A673 (cell line): Measurements from ENCODE around the gene HAND2. TPM values are rescaled to one million over a fixed set of nuclear protein-coding genes. Genes with fewer than 3 reads are reported as not detected.
A peak's percentile ranks its signal among the peaks of the same experiment; 100 is the strongest.

Source experiments
- BruUV-seq: library from RNA; stranded (reverse); fragments of 400-500 nt; replicated peaks from 2 replicates; lab custom pipeline; 2021; lab: Mats Ljungman, UMichigan
- CTCF ChIA-PET: fragments of 300-600 bp; sonication (Branson Sonifier 250); formaldehyde crosslinking; loops from one replicate; lab custom pipeline; 2022; ENCODE audit warnings: antibody characterized with exemption; lab: Charles Lee
- POLR2A ChIA-PET: fragments of 300-600 bp; sonication (Branson Sonifier 250); formaldehyde crosslinking; loops from one replicate; lab custom pipeline; 2022; ENCODE audit warnings: antibody characterized with exemption; ENCODE audit not compliant: low non-redundant PET; lab: Charles Lee
- DNase-seq: peaks from one replicate; pipeline ENCODE4 v3.0.0-alpha.2; 2015; ENCODE audit warnings: low spot score
- H3K27ac ChIP-seq: fragments of 200-600 bp; sonication (generic); 2 replicates; pipeline ENCODE4 v1.5.1; 2016; ENCODE audit warnings: mixed run types, low read depth, mild to moderate bottlenecking, mixed read lengths, antibody characterized with exemption, low read length; ENCODE audit not compliant: poor library complexity, severe bottlenecking
- H3K27me3 ChIP-seq: fragments of 200-600 bp; sonication (generic); replicated peaks from 2 replicates; pipeline ENCODE4 v1.6.1; 2017; ENCODE audit warnings: mixed run types, low read depth, mild to moderate bottlenecking, mixed read lengths, antibody characterized with exemption, low read length; ENCODE audit not compliant: insufficient read depth, poor library complexity
- H3K36me3 ChIP-seq: fragments of 200-600 bp; sonication (generic); 2 replicates; pipeline ENCODE4 v1.6.1; 2016; ENCODE audit warnings: mixed run types, mild to moderate bottlenecking, mixed read lengths, antibody characterized with exemption, low read length; ENCODE audit not compliant: insufficient read depth, poor library complexity, severe bottlenecking
- H3K4me1 ChIP-seq: fragments of 200-600 bp; sonication (generic); 2 replicates; pipeline ENCODE4 v1.6.1; 2017; ENCODE audit warnings: mixed run types, mild to moderate bottlenecking, mixed read lengths, antibody characterized with exemption, low read length; ENCODE audit not compliant: insufficient read depth, poor library complexity, severe bottlenecking
- H3K4me3 ChIP-seq: fragments of 200-600 bp; sonication (generic); 2 replicates; pipeline ENCODE4 v1.5.1; 2016; ENCODE audit warnings: low read depth, mixed run types, mild to moderate bottlenecking, mixed read lengths, low read length; ENCODE audit not compliant: poor library complexity, severe bottlenecking
- H3K9me3 ChIP-seq: fragments of 200-600 bp; sonication (generic); 2 replicates; pipeline ENCODE4 v1.6.1; 2016; ENCODE audit warnings: mixed run types, low read depth, mild to moderate bottlenecking, mixed read lengths, antibody characterized with exemption, low read length; ENCODE audit not compliant: poor library complexity, severe bottlenecking
- EZH2 ChIP-seq: fragments of 200-600 bp; sonication (generic); IDR thresholded peaks from 2 replicates; pipeline ENCODE4 v1.6.1; 2017; ENCODE audit warnings: borderline replicate concordance, low read depth, mild to moderate bottlenecking, mixed read lengths, antibody characterized with exemption, low read length; ENCODE audit not compliant: poor library complexity, severe bottlenecking
- intact Hi-C: fragments of 100-400 bp; cut with micrococcal nuclease; formaldehyde crosslinking; loops from one replicate; pipeline ENCODE4 v1.10.0; 2022; ENCODE audit not compliant: unreplicated experiment
- total RNA-seq: library from RNA; stranded (reverse); gene quantifications from 2 replicates; pipeline ENCODE4 v1.2.3, GENCODE V29; 2021
- TF ChIP-seq, protein P1 (sequence below): fragments of 300-800, 200-600 bp; sonication (generic); conservative IDR thresholded peaks from 2 replicates; pipeline ENCODE4 v1.5.1; 2017; ENCODE audit warnings: low read depth, mild to moderate bottlenecking, antibody characterized with exemption, low read length, moderate library complexity, mixed read lengths

HAND2 gene
- total RNA-seq, 1 experiment from 2014 or later: 24.0 TPM

- ChIA-PET POLR2A (no interaction called here), CTCF (no interaction called here)
- BruUV-seq: no TSS peak
- Histone ChIP-seq H3K27me3 (no peaks in the 10 kb centered on the region), H3K4me3 (no peak overlapping the region), H3K4me1 (no peaks in the 10 kb centered on the region), H3K27ac (no peak overlapping the region), H3K9me3 (no peaks in the 10 kb centered on the region), H3K36me3 (no peaks in the 10 kb centered on the region)
- no peak for DNase-seq
- no peak for TF ChIP-seq EZH2
- intact Hi-C loops: no loop called here
These were observed 30.9 kb upstream of the HAND2 start for GRCh38 chr4:173560896-173561295.

GRCh38 chr4:173556398-173557131 is 26.5 kb upstream of the HAND2 start:
- no peaks in the 10 kb centered on the region for H3K4me1 ChIP-seq
- DNase-seq: peak; percentile 15
- H3K9me3 ChIP-seq: no peaks in the 10 kb centered on the region
- BruUV-seq: no TSS peak
- TF ChIP-seq, protein P1, sequence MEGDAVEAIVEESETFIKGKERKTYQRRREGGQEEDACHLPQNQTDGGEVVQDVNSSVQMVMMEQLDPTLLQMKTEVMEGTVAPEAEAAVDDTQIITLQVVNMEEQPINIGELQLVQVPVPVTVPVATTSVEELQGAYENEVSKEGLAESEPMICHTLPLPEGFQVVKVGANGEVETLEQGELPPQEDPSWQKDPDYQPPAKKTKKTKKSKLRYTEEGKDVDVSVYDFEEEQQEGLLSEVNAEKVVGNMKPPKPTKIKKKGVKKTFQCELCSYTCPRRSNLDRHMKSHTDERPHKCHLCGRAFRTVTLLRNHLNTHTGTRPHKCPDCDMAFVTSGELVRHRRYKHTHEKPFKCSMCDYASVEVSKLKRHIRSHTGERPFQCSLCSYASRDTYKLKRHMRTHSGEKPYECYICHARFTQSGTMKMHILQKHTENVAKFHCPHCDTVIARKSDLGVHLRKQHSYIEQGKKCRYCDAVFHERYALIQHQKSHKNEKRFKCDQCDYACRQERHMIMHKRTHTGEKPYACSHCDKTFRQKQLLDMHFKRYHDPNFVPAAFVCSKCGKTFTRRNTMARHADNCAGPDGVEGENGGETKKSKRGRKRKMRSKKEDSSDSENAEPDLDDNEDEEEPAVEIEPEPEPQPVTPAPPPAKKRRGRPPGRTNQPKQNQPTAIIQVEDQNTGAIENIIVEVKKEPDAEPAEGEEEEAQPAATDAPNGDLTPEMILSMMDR: no peak
- no peak for TF ChIP-seq EZH2
- POLR2A ChIA-PET: no interaction called here
- H3K4me3 ChIP-seq: no peak overlapping the region
- H3K36me3 ChIP-seq: no peaks in the 10 kb centered on the region
- intact Hi-C loops: no loop called here
- no peaks in the 10 kb centered on the region for H3K27me3 ChIP-seq
- CTCF ChIA-PET: no interaction called here
- H3K27ac ChIP-seq: no peak overlapping the region

- POLR2A ChIA-PET: no interaction called here
- no peak for DNase-seq
- BruUV-seq: no TSS peak
- no peaks in the 10 kb centered on the region for H3K27me3 ChIP-seq
- no peaks in the 10 kb centered on the region for H3K4me1 ChIP-seq
- H3K36me3 ChIP-seq: no peaks in the 10 kb centered on the region
- no peak overlapping the region for H3K27ac ChIP-seq
- H3K9me3 ChIP-seq: no peaks in the 10 kb centered on the region
- CTCF ChIA-PET: no interaction called here
- intact Hi-C loops: no loop called here
- no peak for TF ChIP-seq EZH2
- H3K4me3 ChIP-seq: no peak overlapping the region
These were observed 17.9 kb upstream of the HAND2 start for GRCh38 chr4:173547889-173548288.

GRCh38 chr4:173546776-173547175 is 16.7 kb upstream of the HAND2 start:
- H3K4me1 ChIP-seq: no peaks in the 10 kb centered on the region
- POLR2A ChIA-PET: no interaction called here
- intact Hi-C loops: no loop called here
- CTCF ChIA-PET: no interaction called here
- no TSS peak for BruUV-seq
- no peak overlapping the region for H3K4me3 ChIP-seq
- no peaks in the 10 kb centered on the region for H3K36me3 ChIP-seq
- H3K9me3 ChIP-seq: no peaks in the 10 kb centered on the region
- TF ChIP-seq, protein P1: no peak
- TF ChIP-seq EZH2: no peak
- no peaks in the 10 kb centered on the region for H3K27me3 ChIP-seq
- no peak overlapping the region for H3K27ac ChIP-seq
- no peak for DNase-seq
